HuH-7.5 (cell line): ENCODE measurements around the gene ST3GAL3.

Experiments used
- DNase-seq: peaks from one replicate; pipeline ENCODE4 v3.0.0; 2011; ENCODE audit warnings: low spot score

The ST3GAL3 gene, protein sequence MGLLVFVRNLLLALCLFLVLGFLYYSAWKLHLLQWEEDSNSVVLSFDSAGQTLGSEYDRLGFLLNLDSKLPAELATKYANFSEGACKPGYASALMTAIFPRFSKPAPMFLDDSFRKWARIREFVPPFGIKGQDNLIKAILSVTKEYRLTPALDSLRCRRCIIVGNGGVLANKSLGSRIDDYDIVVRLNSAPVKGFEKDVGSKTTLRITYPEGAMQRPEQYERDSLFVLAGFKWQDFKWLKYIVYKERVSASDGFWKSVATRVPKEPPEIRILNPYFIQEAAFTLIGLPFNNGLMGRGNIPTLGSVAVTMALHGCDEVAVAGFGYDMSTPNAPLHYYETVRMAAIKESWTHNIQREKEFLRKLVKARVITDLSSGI

GRCh38 chr1:43707190-43708001 lies at the start of gene ST3GAL3:
Gene ST3GAL3, plus strand, starts transcription at chr1:43707536. Its CDS starts 28,727 bp downstream, at chr1:43736263.
- DNase-seq, result peak; percentile 84

GRCh38 chr1:43659212-43660166 lies 47.8 kb upstream of the ST3GAL3 start:
- no peak for DNase-seq

DNA sequence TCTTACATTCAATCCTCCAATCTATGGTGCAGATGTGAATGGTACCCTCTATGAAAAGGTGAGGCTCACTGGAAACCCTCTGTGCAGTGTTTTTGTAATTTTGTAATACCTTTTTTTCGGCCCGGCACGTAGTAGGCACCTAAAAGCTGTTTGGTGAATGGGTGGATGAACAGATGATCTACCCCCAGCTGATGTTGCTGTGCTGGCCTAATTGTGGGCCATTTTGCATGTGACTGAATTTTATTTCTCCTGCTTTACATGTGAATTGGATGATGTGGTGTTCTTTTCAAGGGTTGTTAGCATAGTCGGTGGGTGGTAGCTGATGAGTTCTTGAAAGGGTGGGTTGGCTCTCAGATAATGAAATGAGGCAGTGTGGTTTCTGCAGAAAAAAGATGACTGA lies 47.0 kb upstream of the ST3GAL3 start:
- no peak for DNase-seq

DNA sequence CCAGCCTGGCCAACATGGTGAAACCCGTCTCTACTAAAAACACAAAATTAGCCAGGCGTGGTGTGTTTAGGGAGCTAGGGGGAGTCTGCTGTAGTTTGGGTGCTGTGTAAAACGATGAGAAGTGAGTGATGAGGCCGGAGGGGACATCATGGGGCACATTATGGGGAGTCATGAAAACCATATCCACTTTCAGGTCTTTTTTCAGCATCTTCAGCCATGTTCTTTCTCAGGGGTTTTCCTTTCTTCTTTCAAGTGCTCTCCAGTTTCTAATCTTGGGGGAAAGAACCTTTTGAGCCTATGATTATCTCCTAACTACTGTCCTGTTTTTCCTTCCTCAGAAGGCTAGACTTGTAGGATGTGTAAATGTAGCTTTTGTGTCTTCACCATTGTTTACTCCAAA lies 43.0 kb upstream of the ST3GAL3 start:
- DNase-seq, result no peak

DNA sequence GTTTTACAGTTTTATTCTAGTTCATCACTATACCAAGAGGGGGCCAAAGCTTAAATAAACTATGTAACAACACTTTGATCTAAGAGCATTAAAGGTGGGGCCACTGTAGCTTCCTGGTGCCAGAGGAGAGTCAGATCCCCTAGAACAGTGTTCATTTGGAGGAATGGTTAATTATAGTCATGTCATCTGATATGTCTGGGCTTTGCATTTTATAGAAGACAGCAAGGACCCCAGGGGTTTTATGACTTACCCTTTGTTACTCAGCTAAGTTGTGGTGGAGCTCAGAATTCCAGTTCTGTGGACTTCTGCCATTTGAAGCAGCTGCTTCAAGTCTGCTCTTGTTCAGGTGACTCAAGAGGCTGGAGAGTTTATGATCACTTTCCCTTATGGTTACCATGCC lies 40.7 kb upstream of the ST3GAL3 start:
- no peak for DNase-seq

DNA sequence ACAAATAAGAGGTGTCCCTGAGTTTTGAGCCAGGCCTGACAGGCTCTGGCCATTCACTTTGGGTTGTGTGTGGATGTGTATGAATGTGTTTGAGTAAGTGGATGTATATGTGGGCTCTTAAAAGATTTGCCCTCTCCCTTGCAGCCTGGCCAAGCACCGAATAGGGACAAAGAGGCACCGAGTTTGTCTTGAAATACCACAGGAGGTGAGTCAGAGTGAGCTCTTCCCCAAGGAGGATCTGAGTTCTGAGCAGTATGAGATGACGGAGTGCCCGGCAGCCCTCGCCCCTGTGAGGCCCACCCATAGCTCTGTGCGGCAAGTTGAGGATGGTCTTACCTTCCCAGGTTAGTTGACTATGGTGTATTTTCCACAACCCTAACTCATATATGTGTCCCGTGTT lies 38.4 kb upstream of the ST3GAL3 start:
- DNase-seq, result no peak

- no peak for DNase-seq
Observed at GRCh38 chr1:43669878-43670277, 37.5 kb upstream of the ST3GAL3 start.

DNA sequence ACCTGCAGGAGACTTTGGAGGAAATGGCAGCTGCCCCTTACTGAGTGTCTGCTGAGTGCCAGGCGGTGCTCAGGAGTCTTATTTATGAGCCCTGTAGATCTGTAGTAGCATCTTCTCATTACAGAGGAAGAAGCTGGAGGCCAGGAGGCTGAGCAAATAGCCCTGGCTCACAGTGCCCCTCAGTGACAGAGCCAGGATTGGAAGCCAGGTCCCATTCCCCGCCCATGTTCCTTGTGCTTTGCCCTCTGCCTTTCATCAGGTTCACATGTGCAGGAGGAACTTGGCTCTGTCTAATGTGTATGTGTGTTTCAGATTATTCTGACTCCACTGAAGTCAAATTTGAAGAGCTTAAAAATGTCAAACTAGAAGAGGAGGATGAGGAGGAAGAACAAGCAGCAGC lies 36.1 kb upstream of the ST3GAL3 start:
- DNase-seq, result no peak

GRCh38 chr1:43671626-43672330 lies 35.6 kb upstream of the ST3GAL3 start:
- no peak for DNase-seq

DNA sequence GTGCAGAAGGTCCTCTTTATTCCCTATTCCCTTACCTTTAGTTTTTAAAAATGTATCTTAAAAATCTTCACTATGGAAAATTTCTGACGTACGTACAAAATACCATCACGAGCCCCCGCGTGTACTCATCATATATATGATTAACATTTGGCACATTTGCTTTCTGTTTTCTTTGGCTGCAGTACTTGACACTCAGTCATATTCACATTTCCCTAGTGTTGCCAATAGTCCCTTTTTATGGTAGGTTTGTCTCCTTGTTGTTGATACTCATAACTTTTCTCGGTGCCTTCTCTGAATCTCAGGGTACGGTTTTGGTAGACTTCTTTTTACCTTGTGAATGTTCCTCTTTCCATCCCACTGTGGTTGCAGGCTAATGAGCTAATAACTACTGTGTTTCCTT lies 34.1 kb upstream of the ST3GAL3 start:
- DNase-seq, result no peak

DNA sequence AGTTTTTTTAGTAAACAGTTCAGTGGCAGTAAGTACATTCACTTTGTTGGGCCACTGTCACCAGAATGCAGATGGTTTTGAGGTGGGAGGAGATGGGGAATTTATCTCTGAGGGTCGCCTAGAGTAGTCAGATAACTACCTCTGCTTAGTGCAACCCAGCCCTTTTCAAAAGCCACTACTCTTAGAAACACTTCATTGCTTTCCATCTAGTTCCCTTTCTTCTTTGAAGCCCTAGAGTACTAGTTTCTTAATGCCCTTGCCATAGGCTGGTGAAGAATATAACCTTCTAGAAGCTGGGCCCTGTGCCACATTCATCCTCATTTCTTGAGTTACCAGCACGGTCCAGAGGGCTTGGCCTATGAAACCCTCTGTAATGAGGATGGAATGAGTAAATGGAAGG lies 28.4 kb upstream of the ST3GAL3 start:
- no peak for DNase-seq

- no peak for DNase-seq
Observed at GRCh38 chr1:43683560-43683959, 23.8 kb upstream of the ST3GAL3 start.

DNA sequence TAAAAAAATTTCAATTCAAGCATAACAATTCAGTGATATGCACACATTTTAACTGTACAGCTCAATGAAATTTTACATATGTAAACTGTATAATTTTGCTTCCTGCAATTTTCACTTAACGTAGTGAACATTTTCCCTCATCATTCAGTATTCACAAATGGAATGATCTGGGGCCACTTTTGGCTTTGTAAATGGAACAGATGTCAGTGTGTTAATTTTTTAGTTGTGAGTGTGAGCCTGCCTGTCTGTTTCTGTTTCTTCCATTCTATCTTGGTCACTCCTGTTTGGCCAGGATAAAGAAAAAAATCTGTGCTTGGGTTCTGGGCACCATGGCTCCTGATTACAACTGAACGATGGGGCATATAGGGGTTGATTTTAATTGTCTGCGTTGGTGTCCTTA lies 20.5 kb upstream of the ST3GAL3 start:
- no peak for DNase-seq

DNA sequence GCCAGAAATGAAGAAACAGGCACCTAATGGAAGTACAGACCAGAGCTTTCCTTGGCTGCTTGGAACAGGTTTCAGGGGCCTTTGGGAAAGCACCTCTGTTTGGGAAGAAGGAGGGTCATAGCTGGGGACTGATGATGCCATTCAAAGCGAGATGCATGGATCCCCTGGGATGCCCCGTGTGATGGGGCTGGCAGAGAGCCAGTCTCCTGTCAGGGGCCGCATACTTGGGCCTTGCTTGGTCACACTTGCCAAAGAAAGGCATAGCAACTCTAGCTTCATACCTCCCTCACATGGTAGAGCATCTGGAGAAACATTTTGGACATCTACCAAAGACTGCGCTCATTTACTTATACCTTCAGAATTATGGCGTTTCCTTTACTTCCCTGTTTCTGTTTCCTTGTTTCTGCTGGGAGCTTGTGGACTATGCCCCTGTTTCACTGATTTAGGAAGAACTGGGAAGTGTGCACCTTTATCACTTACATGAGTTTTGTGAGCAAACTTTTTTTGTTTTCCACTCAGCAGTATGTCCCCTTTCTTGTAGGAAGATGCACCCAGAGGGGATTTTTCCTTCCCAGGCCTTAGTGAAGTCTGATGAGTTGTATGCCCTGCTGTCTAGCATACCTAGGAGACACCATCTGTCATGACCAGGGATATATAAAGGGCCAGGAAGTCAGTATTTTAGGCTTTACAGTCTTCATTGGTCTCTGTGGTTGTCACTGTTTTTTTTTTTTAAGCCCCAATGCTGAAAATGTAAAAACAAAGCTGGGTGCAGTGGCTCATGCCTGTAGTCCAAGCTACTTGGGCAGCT lies 19.8 kb upstream of the ST3GAL3 start:
- no peak for DNase-seq

DNA sequence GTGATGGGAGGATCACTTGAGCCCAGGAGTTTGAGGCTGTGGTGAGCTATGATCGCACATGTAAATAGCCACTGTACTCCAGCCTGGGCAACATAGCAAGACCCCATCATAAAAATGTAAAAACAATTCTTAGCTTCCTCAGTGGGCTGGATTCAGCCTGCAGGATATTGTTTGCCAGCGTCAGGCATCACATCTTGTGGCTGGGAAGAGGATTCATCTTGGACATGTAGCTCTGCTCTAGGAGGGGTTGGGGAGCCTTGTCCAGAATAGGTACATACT lies 19.3 kb upstream of the ST3GAL3 start:
- DNase-seq, result no peak

- no peak for DNase-seq
Observed at GRCh38 chr1:43688594-43689000, 18.7 kb upstream of the ST3GAL3 start.

DNA sequence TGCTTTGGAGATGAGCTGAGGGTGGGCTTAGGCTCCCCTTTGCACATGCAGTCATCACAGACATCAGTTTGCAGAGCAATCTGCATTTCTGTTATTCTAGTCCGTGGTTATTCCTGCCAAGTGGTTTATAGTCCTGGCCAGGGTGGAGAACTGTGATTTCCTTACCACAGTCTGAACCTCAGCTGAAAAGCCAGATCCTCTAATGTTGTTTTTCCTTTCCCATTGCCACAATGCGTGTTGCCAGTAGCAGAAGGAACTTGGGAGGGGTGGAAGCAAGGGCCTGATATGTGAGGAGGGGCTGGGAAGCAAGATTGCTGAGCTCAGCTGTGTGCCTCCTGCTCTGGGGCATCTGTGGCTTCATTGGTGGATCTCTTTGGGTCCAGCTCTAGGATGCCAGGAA lies 18.0 kb upstream of the ST3GAL3 start:
- DNase-seq, result no peak

- DNase-seq, result no peak
Observed at GRCh38 chr1:43691871-43692815, 15.2 kb upstream of the ST3GAL3 start.

GRCh38 chr1:43693371-43693770 lies 14.0 kb upstream of the ST3GAL3 start:
- DNase-seq, result no peak

DNA sequence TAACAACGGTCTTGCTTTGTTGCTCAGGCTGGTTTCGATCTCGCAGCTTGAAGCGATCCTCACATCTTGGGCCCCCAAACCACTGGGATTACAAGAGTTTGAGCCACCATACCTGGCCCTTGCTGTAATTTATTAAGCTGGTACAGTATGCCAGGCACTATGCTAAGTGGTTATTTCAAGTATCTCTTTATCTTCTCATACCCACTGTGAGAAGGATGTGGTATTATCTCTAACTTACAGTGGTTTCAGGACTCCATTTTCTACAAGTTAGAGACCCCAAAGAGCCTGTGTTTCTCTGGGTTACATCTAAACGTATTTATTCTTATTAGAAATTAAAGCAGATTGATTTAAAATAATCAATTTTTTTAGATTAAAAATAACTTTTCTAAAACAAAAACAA lies 8.1 kb upstream of the ST3GAL3 start:
- DNase-seq, result no peak
